Kidney tubule cell (primary cell): ENCODE results near the gene SEMA6C.
"Not testable (repeated sequence)": the region's sequence is repeated elsewhere in the genome, so short reads cannot be mapped to it uniquely, and the experiment has no call there.

ENCODE experiments used
- DNase-seq: peaks from one replicate; pipeline ENCODE4 v3.0.0-alpha.2; 2018; ENCODE audit warnings: low spot score

Gene SEMA6C

GRCh38 chr1:151130987-151131586 is 15.3 kb downstream of the SEMA6C start:
- DNase-seq: peak; percentile 82

- no peak for DNase-seq
Measured at GRCh38 chr1:151128800-151129199, 17.6 kb downstream of the SEMA6C start.

- DNase-seq: no peak
Measured at GRCh38 chr1:151124763-151125403, 21.5 kb downstream of the SEMA6C start.

GRCh38 chr1:151113877-151114276 is 32.6 kb downstream of the SEMA6C start:
- no peak for DNase-seq

GRCh38 chr1:151108331-151108730 is 38.1 kb downstream of the SEMA6C start:
- no peak for DNase-seq

- DNase-seq: peak; percentile 59
Measured at GRCh38 chr1:151106894-151107293, 39.5 kb downstream of the SEMA6C start.

- DNase-seq: no peak
Measured at GRCh38 chr1:151104630-151105029, 41.8 kb downstream of the SEMA6C start.

GRCh38 chr1:151098126-151098525 is 48.3 kb downstream of the SEMA6C start:
- DNase-seq: no peak

- not testable (repeated sequence) for DNase-seq
Measured at GRCh38 chr1:151097426-151097825, 49.0 kb downstream of the SEMA6C start.

GRCh38 chr1:151085953-151086559 is 60.4 kb downstream of the SEMA6C start:
- DNase-seq: no peak
